HEK293 (cell line): Measurements from ENCODE around the gene TSR1.

Experiments used
- CTCF ChIA-PET: fragments of 350-600 bp; formaldehyde crosslinking; extraction: SDS; loops from one replicate; lab custom pipeline; 2021; ENCODE audit warnings: antibody characterized with exemption; lab: Yijun Ruan, JAX
- POLR2A ChIA-PET: fragments of 300-600 bp; formaldehyde crosslinking; extraction: SDS; loops from one replicate; lab custom pipeline; 2020; ENCODE audit warnings: antibody characterized with exemption, inconsistent platforms; lab: Yijun Ruan, JAX
- H3K27ac ChIP-seq: fragments of 200-500 bp; sonication (Bioruptor generic); 2 replicates; pipeline ENCODE4 v1.5.1; 2014; ENCODE audit warnings: low read depth, low read length, control low read depth, inconsistent platforms; ENCODE audit errors: extremely low read depth
- H3K36me3 ChIP-seq, 2 experiments: fragments of 200-500 bp in 1 of 2; sonication (Bioruptor generic) in 1 of 2; 1 replicate in 1 of 2; 2 replicates in 1 of 2; pipeline ENCODE4 v1.5.1; 2014 to 2017; ENCODE audit warnings: inconsistent platforms in 2 of 2, low read length in 2 of 2; ENCODE audit not compliant: control insufficient read depth in 2 of 2, insufficient read depth in 1 of 2
- H3K4me1 ChIP-seq: fragments of 200-500 bp; sonication (Bioruptor generic); 2 replicates; pipeline ENCODE4 v1.5.1; 2014; ENCODE audit warnings: mild to moderate bottlenecking, low read length, inconsistent platforms; ENCODE audit not compliant: control insufficient read depth, insufficient read depth
- H3K4me3 ChIP-seq: 2 replicates; pipeline ENCODE4 v1.5.1; 2011; ENCODE audit warnings: low read depth, mild to moderate bottlenecking, control low read depth, low read length, moderate library complexity
- H3K9me3 ChIP-seq: fragments of 200-500 bp; sonication (Bioruptor generic); 2 replicates; pipeline ENCODE4 v1.5.1; 2014; ENCODE audit warnings: low read depth, low read length, inconsistent platforms; ENCODE audit not compliant: control insufficient read depth, insufficient read depth
- PRDM10 ChIP-seq: fragments of 450-650 bp; formaldehyde crosslinking; IDR thresholded peaks from 2 replicates; pipeline ENCODE4 v1.5.1; 2016; ENCODE audit warnings: missing biosample characterization, missing genetic modification characterization
- RBAK ChIP-seq: fragments of 450-650 bp; formaldehyde crosslinking; IDR thresholded peaks from 2 replicates; pipeline ENCODE4 v1.5.1; 2016; ENCODE audit warnings: missing biosample characterization, missing genetic modification characterization
- SP7 ChIP-seq: fragments of 450-650 bp; formaldehyde crosslinking; IDR thresholded peaks from 2 replicates; pipeline ENCODE4 v1.5.1; 2016; ENCODE audit warnings: missing biosample characterization, missing genetic modification characterization
- ZBTB8A ChIP-seq: fragments of 450-650 bp; formaldehyde crosslinking; IDR thresholded peaks from 2 replicates; pipeline ENCODE4 v1.5.1; 2016; ENCODE audit warnings: missing biosample characterization, missing genetic modification characterization
- ZFP69B ChIP-seq: fragments of 450-650 bp; formaldehyde crosslinking; IDR thresholded peaks from 2 replicates; pipeline ENCODE4 v1.5.1; 2016; ENCODE audit warnings: missing biosample characterization, missing genetic modification characterization
- ZNF10 ChIP-seq: fragments of 450-650 bp; formaldehyde crosslinking; IDR thresholded peaks from 2 replicates; pipeline ENCODE4 v1.5.1; 2017; ENCODE audit warnings: missing biosample characterization, missing genetic modification characterization
- ZNF133 ChIP-seq: fragments of 450-650 bp; formaldehyde crosslinking; IDR thresholded peaks from 2 replicates; pipeline ENCODE4 v1.5.1; 2016; ENCODE audit warnings: missing biosample characterization, missing genetic modification characterization
- ZNF140 ChIP-seq: fragments of 450-650 bp; formaldehyde crosslinking; IDR thresholded peaks from 2 replicates; pipeline ENCODE4 v1.5.1; 2016; ENCODE audit warnings: missing biosample characterization, missing genetic modification characterization
- ZNF174 ChIP-seq: fragments of 450-650 bp; formaldehyde crosslinking; IDR thresholded peaks from 2 replicates; pipeline ENCODE4 v1.5.0; 2017; ENCODE audit warnings: missing biosample characterization, mild to moderate bottlenecking, missing genetic modification characterization
- ZNF175 ChIP-seq: fragments of 450-650 bp; formaldehyde crosslinking; IDR thresholded peaks from 2 replicates; pipeline ENCODE4 v1.5.1; 2016; ENCODE audit warnings: missing biosample characterization, missing genetic modification characterization
- ZNF211 ChIP-seq: fragments of 450-650 bp; formaldehyde crosslinking; IDR thresholded peaks from 2 replicates; pipeline ENCODE4 v1.5.1; 2016; ENCODE audit warnings: low read depth, missing biosample characterization, missing genetic modification characterization
- ZNF311 ChIP-seq: fragments of 450-650 bp; formaldehyde crosslinking; IDR thresholded peaks from 2 replicates; pipeline ENCODE4 v1.5.1; 2017; ENCODE audit warnings: missing biosample characterization, missing genetic modification characterization, borderline replicate concordance
- ZNF473 ChIP-seq: fragments of 450-650 bp; formaldehyde crosslinking; IDR thresholded peaks from 2 replicates; pipeline ENCODE4 v1.5.1; 2017; ENCODE audit warnings: missing biosample characterization, missing genetic modification characterization
- ZNF530 ChIP-seq: fragments of 450-650 bp; formaldehyde crosslinking; IDR thresholded peaks from 2 replicates; pipeline ENCODE4 v1.5.1; 2016; ENCODE audit warnings: low read depth, missing biosample characterization, missing genetic modification characterization
- ZNF654 ChIP-seq: fragments of 450-650 bp; formaldehyde crosslinking; IDR thresholded peaks from 2 replicates; pipeline ENCODE4 v1.5.1; 2016; ENCODE audit warnings: low read depth, missing biosample characterization, missing genetic modification characterization
- ZNF830 ChIP-seq: fragments of 450-650 bp; IDR thresholded peaks from 2 replicates; pipeline ENCODE4 v1.5.0; 2018; ENCODE audit warnings: missing biosample characterization, missing genetic modification characterization, low read depth, mild to moderate bottlenecking, moderate library complexity
- TF ChIP-seq, protein P1 (sequence below): fragments of 450-650 bp; formaldehyde crosslinking; IDR thresholded peaks from 2 replicates; pipeline ENCODE4 v1.5.1; 2016; ENCODE audit warnings: missing biosample characterization, missing genetic modification characterization
- TF ChIP-seq, protein P2 (sequence below): fragments of 450-650 bp; IDR thresholded peaks from 2 replicates; pipeline ENCODE4 v1.5.1; 2018; ENCODE audit warnings: missing biosample characterization, mild to moderate bottlenecking, missing genetic modification characterization

Gene TSR1

GRCh38 chr17:2362016-2362415, 25.8 kb upstream of the TSR1 start (continued):
- TF ChIP-seq, protein P1, sequence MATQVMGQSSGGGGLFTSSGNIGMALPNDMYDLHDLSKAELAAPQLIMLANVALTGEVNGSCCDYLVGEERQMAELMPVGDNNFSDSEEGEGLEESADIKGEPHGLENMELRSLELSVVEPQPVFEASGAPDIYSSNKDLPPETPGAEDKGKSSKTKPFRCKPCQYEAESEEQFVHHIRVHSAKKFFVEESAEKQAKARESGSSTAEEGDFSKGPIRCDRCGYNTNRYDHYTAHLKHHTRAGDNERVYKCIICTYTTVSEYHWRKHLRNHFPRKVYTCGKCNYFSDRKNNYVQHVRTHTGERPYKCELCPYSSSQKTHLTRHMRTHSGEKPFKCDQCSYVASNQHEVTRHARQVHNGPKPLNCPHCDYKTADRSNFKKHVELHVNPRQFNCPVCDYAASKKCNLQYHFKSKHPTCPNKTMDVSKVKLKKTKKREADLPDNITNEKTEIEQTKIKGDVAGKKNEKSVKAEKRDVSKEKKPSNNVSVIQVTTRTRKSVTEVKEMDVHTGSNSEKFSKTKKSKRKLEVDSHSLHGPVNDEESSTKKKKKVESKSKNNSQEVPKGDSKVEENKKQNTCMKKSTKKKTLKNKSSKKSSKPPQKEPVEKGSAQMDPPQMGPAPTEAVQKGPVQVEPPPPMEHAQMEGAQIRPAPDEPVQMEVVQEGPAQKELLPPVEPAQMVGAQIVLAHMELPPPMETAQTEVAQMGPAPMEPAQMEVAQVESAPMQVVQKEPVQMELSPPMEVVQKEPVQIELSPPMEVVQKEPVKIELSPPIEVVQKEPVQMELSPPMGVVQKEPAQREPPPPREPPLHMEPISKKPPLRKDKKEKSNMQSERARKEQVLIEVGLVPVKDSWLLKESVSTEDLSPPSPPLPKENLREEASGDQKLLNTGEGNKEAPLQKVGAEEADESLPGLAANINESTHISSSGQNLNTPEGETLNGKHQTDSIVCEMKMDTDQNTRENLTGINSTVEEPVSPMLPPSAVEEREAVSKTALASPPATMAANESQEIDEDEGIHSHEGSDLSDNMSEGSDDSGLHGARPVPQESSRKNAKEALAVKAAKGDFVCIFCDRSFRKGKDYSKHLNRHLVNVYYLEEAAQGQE (tag by site-specific recombination) = no peak
- no peak for TF ChIP-seq PRDM10 (tag by site-specific recombination)
- TF ChIP-seq ZNF473 = no peak
- no peak for TF ChIP-seq ZNF133 (tag by site-specific recombination)
- no peak for TF ChIP-seq ZNF174 (tag by site-specific recombination)
- no peak for TF ChIP-seq ZNF211 (tag by site-specific recombination)

DNA sequence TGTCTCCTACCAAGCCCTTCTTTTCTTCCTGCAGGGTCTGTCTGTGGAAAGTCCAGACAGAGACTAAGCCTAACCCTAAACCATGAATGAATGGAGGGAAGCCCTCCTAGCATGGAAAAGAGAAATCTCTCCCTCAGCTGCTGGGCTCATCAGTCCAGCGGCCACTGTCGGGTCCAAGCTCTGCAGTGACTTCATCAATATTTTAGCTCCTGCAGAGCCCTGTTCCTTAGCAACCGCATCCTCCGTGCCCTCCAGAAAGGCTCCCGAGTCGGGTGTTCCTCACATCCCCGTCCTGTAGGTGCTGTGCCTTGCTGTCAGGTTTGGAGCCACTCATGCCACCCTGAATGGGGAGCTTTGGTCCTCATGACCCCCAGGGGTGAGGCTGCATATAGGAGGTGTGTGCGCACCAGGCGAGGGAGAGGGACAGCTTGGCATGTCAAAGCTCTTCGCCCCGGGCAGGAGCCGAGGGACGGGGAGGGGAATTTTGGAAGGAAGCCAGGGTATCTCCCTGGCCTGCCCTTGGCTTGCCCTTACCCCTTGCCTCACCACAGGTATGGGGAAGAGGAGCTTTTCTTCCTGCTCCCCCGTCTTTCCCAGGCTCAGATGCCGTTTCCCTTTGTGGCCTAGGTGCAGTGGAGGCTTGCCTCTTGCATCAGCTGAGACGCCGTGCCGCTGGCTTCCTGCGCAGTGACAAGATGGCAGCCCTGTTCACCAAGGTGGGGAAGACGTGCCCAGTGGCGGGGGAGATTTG, 24.9 kb upstream of the TSR1 start:
- no peaks in the 10 kb centered on the region for H3K9me3 ChIP-seq
- no peak overlapping the region for H3K4me3 ChIP-seq
- peaks cover 0 to 40% of the 10 kb centered on the region in 2 experiments; a peak in 1 of 3 replicates for H3K36me3 ChIP-seq
- ChIA-PET POLR2A (interaction anchor here (0.5 to 3.0 kb wide), 4 partner anchors 10 to 491 kb away, joined by 4 to 10 read pairs (median 8); partner anchors contain the start of gene TSR1), CTCF (interaction anchor here (0.6 to 3.3 kb wide), 8 partner anchors 8 to 308 kb away, joined by 3 to 14 read pairs (median 6); partner anchors contain the start of gene TSR1)
- no peak for TF ChIP-seq ZBTB8A (tag by site-specific recombination)
- TF ChIP-seq, protein P2, sequence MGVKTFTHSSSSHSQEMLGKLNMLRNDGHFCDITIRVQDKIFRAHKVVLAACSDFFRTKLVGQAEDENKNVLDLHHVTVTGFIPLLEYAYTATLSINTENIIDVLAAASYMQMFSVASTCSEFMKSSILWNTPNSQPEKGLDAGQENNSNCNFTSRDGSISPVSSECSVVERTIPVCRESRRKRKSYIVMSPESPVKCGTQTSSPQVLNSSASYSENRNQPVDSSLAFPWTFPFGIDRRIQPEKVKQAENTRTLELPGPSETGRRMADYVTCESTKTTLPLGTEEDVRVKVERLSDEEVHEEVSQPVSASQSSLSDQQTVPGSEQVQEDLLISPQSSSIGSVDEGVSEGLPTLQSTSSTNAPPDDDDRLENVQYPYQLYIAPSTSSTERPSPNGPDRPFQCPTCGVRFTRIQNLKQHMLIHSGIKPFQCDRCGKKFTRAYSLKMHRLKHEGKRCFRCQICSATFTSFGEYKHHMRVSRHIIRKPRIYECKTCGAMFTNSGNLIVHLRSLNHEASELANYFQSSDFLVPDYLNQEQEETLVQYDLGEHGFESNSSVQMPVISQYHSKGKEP = no peak
- TF ChIP-seq RBAK (tag by site-specific recombination) = no peak
- TF ChIP-seq ZNF211 (tag by site-specific recombination) = no peak
- no peak for TF ChIP-seq ZNF10
- TF ChIP-seq ZFP69B = no peak
- no peak for TF ChIP-seq ZNF654 (tag by site-specific recombination)
- no peak for TF ChIP-seq ZNF530 (tag by site-specific recombination)
- no peak for TF ChIP-seq ZNF175
- TF ChIP-seq SP7 (tag by site-specific recombination) = no peak
- no peak for TF ChIP-seq ZNF140 (tag by site-specific recombination)
- TF ChIP-seq ZNF311 = no peak
- TF ChIP-seq ZNF174 (tag by site-specific recombination) = no peak
- no peak for TF ChIP-seq ZNF830
- peaks cover 9% of the 10 kb centered on the region for H3K4me1 ChIP-seq
- no peak overlapping the region for H3K27ac ChIP-seq
